ENCODE results near the gene SGTA. TPM values are rescaled to one million over a fixed set of nuclear protein-coding genes. Genes with fewer than 3 reads are reported as not detected.

SGTA gene
- total and polyA plus RNA-seq, 9 of the 15 experiments (the other 6 are each of a cell fraction or from before 2014, with no cell fraction given): 1.4 to 110 (median 49.9) TPM

- 0 out of 2 replicates have a peak, but pooled peaks have one; percentile 45 for TF ChIP-seq TSHZ1 (CRISPR knock-in tag; IDR thresholded peaks at IDR 0.05)
- peak; percentile 69 for TF ChIP-seq NFRKB (IDR thresholded peaks at IDR 0.05; ENCODE audit: low read depth)
- peak; percentile 99 for TF ChIP-seq EP400 (IDR thresholded peaks at IDR 0.05)
- TF ChIP-seq DIDO1 (tag; IDR thresholded peaks at IDR 0.05; ENCODE audit: low read depth): 0 out of 2 replicates have a peak, but pooled peaks have one; percentile 46
- TF ChIP-seq ELF4 (CRISPR knock-in tag; IDR thresholded peaks at IDR 0.05): 0 out of 2 replicates have a peak, but pooled peaks have one; percentile 40
- TF ChIP-seq ZNF511 (CRISPR knock-in tag; IDR thresholded peaks at IDR 0.05): peak; percentile 100
- peak; percentile 37; the same call in 1 of the 2 replicates for TF ChIP-seq EGR1 (conservative IDR thresholded peaks at IDR 0.05)
- peak; percentile 75; the same call in 1 of the 2 replicates for TF ChIP-seq HDAC8 (tag; IDR thresholded peaks at IDR 0.05)
- no peak for TF ChIP-seq BRCA1 (IDR thresholded peaks at IDR 0.05)
- TF ChIP-seq BRCA1 (CRISPR knock-in tag; IDR thresholded peaks at IDR 0.05): no peak
- no peak for TF ChIP-seq ZNF444 (CRISPR knock-in tag; IDR thresholded peaks at IDR 0.05)
- peak; percentile 76; the same call in 1 of the 2 replicates for TF ChIP-seq HDAC2 (IDR thresholded peaks at IDR 0.05)
- TF ChIP-seq HEY1 (CRISPR knock-in tag; IDR thresholded peaks at IDR 0.05; ENCODE audit: borderline replicate concordance): no peak
- TF ChIP-seq ZNF740 (CRISPR knock-in tag; IDR thresholded peaks at IDR 0.05): peak; percentile 89
- TF ChIP-seq ZNF740 (tag; IDR thresholded peaks at IDR 0.05): no peak
- peak; percentile 97 for TF ChIP-seq DACH1 (IDR thresholded peaks at IDR 0.05; ENCODE audit: partially characterized antibody)
- peak; percentile 74; the same call in 1 of the 2 replicates for TF ChIP-seq ZHX1 (conservative IDR thresholded peaks at IDR 0.05; ENCODE audit: low read length)
- peak; percentile 100 for TF ChIP-seq ZKSCAN8 (CRISPR knock-in tag; IDR thresholded peaks at IDR 0.05)
These were observed at the start of gene SGTA (continued) for GRCh38 chr19:2782936-2783780.

Measured in K562 (cell line).